NCI-H510A treated with DMSO at 0.1 percent for 48 hours (cell line): ENCODE results near the gene TMSB10.

Experiments used
- DNase-seq: peaks from one replicate; lab custom pipeline; 2025; lab: John Stamatoyannopoulos, UW

The TMSB10 gene

DNA sequence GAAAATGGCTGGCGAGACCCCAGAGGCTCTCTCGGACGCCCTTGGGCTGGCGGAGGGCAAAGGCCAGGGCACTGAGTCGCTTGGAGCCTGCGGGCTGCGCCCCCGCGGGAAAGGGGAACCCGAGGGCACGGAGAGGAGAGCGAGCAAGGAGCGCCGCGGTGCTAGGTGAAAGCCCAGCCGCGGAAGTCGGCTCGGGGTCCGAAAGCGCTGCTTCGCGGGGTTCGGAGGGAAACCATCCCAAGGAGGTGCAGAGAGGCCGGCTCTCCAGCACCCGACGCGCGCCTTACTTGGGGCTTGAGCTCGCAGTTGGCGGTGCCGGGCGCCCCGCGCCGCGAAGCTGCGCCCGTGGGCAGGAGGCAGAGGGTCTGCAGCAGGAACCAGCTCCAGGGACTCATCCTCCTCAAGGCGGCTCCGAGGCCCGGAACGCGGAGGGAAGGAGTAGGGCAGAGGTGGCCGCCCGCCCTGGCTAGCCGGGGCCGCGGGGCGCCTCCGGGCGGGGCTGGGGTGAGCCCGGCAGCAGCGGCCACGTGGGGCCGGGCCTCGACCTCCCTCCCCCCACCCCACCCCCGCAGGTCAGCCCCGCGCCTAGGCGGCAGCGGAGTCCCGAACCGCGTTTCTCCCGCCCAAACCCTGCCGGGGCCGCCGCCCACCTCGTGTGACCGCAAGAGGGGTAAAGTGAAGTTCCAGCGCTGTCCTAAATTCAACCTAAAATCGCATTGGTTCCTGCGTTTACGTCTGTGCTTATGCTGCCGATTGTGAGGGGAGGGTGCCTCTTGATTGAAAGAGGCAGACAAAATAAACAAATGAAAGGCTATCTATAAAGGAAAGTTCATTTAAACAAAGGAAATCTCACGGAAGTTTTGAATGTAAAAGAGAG lies 24.6 kb upstream of the TMSB10 start, which contains the start of gene TRABD2A:
Gene TRABD2A (minus strand): TSS at position 440 of the 877 bp plus-strand sequence. CDS start 45 bp downstream, at position 395.
- no peak for DNase-seq

DNA sequence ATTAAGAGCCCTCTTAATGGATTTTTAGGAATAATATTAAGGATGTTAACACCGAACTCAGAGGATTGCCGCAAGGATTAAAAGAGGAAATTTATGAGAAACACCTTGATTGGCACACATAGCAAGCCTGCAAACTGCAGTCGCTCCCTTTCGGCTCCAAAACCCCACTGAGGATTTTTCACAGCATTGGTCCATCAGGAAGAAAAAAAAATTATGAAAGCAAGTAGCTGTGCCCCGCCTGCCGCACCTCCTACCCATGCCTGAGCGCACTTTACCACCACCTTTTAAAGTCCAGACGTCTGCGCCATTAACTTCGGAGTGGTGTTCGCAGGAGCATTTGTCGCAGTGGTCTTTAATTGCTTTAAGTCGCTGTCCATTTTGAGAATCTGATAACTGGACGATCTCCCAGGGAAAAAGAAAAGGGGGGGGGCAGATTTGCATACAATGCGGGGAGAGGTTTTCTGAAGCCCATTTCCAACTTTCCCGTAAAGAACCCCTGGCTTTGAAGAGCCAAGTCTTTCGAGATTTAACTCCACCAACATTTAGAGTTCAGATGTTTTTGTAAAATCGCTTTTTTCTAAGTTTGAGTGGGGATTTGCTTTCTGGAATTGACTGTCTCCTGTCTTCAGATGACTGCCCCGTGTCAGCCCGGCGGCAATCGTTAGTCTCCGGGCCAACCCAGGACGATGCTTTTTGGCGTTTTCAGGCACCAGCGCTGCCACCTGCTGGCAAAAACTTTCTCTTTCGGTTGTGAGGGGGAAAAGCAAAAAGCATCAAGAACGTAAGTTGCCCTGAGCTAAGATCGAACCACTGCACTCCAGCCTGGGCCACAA lies 23.7 kb upstream of the TMSB10 start:
- peak; percentile 68 for DNase-seq

DNA sequence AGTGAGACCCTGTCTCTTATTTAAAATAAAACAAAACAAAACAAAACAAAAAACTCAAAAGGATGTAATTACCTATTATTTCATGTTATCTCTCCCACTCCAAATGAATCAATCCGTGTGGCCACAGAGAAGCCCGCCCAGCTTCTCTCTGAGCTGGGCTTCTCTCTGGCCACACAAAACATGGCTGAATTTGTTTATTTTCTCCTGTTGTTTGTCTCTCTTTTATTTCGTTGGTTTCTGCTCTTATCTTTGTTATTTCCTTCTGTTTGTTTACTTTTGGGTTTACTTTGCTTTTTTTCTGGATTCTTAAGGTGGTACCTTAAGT lies 23.1 kb upstream of the TMSB10 start:
- no peak for DNase-seq

DNA sequence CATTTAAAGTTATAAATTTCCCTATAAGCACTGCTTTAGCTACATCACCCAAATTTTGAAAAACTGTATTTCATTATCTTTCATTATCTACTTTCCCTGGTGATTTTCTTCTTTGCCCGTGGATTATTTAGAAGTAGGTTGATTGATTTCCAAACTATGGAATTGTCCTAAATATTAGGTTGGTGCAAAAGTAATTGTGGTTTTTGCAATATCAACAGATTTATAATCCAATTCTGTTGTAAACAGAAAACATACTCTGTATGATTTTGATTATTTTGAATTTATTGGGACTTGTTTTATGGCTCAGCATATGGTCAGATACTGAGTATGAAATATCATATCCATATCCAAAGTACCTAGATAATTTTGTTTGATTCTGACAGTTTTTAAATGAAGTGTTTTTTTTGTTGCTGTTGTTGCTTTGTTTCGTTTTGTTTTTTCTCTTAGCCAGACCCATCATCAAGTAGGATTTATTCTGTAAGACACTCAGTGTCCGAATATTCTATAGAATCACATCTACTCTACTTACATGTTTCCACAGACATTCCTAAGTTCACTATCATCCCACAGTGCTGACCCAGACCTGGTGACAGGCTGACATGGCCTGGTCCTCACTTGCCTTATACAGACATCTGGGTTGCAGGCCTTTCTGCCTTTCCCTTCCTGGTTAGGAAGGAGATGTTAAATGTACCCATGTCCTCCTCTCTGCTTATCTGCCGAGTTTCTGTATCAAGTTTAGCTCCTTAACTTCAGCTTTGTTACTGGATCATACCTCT lies 22.5 kb upstream of the TMSB10 start:
- no peak for DNase-seq

DNA sequence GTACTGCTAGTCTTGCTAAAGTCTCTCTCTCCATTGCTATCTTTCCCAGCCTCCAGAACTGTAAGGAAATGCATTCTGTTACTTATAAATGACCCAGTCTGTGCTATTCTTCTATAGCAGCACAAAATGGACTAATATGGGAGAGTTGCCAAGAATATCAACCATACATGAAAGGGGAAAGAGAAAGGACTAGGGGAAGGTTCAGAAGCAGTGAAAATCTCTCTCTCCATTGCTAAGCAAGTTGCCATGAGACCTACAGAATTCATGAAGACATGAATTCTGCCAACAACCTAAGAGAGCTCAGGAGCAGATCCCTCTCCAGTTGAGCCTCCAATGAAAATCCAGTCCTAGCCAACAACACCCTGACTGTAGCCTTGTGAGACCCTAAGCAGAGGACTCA lies 21.0 kb upstream of the TMSB10 start:
- DNase-seq: no peak

DNA sequence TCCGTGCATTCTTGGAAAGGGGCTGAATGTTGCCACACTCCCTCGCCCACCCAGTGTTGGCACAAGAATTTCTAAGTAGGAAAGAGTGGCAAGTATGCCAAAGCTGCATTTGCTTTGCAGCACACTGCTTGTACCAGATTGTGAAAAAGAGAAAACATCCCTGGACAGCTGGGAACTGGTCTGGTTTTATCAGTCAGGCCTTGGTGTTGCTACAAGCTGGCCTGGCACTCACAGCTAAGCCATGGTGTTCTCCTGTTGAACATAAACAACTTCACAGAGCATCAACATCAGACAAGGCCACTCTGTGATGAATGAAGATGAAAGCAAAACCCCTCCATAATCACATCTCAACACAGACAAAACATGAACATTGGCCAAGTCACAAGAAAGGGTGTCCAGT lies 20.3 kb upstream of the TMSB10 start:
- DNase-seq: no peak

DNA sequence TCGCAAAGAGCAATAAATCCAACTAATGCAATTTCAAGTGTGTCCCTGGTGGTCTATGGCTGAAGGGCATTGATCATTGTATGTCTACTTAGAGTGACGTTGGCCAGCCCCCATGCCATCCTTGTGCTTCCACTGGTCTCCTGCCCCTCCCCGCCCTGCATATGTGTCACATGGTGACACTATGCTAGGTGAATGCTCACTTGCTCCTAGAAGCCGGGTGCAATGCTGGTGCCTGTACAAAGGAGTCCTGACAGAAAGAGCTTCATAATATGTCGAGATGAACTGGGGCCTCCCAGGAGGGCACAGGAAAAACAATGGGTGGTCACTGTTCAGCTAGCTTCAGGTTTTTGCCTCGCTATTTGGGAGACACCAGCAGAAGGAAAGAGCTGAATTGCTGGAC lies 18.7 kb upstream of the TMSB10 start:
- no peak for DNase-seq

DNA sequence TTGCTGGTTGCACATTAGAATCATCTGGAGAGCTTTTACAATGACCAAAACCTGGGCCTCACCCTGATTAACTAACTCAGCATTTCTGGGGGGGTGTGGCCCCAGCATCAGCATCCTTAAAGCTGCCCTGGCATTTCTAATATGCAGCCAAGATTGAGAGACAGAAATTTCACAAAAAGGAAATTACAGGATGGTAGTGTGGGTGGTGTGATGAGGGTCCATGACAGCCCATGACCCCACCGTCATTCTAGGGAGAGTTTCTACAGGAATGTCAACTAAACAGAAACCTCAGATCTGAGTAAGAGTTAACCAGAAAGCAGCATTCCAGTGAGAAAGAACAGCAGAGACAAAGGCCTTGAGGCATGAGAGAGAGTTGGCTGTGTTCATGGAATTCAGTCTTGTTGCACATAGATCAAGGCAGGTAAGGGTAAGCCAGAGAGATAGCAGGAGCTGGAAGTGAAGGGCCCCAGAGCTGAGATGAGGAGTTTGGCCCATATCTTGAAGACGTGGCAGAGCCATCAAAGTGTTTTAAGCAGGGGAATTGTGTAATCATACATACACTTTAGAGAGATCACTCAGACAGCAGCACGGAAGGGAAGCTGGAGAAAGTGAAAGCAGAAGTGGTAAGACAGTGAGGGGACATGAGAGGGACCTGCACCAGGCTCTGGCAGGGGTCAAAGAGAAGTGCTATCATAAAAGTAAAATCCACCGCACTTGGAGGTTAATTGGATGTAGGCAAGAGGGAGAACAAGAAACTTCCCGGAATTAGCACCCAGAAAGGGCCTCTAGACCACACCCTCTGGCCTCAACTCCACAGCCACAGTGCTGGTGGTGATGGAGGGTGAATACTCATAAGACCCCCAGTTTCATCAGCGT lies 16.8 kb upstream of the TMSB10 start:
- DNase-seq: no peak

DNA sequence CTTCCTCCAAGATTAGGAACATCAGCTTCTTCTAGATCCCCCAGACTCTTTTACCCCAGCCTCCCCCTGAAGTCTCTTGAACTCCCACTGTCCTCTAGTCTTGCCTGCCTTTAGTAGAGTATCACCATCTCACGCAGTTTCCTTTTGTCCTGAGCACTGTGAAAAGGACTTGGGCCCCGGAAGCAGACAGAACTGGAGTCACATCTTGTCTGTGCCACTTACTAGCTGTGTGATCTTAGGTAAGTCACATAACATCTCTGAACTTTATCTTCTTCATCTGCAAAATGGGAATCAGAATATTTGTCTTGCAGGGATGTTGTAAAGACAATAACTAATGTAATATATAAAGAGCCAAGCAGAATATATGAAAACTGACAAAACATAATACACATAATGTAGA lies 16.1 kb upstream of the TMSB10 start:
- DNase-seq: no peak

DNA sequence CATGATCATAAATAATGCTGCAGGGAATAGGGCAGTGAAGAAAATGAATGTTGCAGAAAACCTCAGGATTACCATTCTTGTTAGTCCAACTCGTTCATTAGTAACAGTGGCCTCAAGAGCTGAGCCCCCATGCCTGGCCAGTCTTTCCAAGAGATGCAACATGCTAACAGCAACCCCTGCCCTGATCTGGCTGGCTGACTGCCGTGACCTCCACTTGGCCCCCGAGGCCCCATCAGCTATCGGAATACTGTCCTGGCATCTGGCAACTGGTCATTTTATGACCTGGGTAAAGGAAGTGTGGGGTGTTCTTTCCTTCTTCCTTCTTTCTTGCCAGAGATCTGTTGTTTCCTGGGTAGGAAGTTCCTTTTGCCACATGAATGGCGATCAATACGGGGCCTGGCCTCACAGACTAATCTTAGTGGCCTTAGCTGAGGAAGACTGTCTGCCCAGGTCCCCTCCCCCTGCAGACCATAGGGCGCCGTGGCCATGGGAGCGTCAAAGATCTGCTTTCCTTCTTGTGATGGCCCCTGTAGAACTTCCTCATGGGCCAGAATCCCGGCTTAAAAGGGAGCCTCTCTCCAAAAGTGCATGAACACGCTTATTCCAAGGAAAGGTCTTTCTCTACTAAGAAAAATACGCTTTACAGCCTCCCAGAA lies 14.0 kb upstream of the TMSB10 start:
- no peak for DNase-seq

DNA sequence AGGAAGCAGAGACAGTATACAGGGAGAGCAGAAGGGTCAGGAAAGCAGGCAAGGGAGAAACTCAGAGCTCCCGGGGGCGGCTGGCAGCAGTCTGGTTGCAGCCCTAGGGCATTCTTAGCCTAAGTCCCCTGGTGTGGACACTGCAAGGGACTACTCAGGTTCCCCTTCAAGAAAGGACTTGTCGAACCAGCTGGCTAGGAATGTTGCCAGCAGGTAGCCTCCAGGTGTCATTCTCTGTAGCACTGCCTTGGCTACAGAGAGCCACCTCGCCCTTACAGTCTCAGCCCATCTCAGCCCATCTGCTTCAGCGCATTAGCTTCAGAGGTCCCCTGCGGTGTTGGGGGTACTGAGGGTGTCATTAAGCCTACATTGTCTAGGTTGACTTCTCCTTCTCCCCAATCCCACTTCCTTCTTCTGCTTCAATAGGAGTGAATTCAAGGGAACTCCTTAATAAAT lies 11.3 kb upstream of the TMSB10 start:
- DNase-seq: peak; percentile 35

DNA sequence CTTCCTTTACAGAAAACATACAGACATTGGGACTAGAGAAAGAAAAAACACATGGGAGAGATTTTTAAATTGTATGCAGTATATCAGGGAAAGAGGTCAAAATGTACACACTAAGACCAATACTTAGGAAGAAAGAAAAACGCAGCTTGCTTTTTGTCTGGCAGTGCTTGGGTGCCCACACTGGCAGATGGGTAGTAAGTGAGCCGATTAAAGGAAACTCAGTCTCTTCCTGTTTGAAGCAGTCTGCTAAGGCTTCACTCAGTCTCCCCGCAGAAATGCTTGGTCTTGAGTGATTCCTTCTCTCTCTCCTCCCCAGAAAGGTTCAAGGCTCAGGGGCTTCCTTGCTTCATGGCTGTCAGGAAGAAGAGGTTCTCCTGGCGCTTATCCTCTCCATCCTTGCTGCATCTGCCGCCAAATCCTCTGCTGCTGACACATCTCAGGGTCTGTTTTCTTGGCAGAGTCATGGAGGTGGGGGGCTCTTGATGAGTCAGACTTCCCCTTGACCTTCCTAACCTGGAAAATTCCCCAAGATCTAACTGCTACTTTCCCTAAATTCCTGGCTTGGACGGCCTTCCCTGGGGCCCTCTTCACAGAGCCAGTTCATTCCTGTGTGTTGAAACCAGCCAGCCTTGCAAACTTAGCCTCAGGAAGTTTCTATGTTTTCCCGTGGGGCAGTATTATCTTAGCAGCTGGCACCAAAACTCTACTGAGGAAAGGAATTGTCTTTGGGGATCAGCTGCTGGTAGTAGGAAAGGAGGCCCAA lies 10.5 kb upstream of the TMSB10 start:
- DNase-seq: no peak

DNA sequence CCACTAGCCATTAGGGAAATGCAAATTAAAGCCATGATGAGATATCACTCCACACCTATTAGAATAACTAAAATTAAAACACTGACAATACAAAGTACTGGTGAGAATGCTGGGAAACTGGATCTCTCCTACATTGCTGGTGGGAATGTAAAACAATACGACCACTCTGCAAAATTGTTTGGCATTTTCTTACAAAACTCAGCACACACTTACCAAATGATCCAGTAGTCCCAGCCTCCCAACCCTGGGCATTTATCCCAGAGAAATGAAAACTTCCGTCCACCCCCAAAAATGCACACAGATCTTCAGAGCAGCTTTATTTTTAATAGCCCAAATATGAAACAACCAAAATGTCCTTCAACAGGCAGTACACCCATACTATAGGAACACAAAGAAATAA lies 8.9 kb upstream of the TMSB10 start:
- no peak for DNase-seq

DNA sequence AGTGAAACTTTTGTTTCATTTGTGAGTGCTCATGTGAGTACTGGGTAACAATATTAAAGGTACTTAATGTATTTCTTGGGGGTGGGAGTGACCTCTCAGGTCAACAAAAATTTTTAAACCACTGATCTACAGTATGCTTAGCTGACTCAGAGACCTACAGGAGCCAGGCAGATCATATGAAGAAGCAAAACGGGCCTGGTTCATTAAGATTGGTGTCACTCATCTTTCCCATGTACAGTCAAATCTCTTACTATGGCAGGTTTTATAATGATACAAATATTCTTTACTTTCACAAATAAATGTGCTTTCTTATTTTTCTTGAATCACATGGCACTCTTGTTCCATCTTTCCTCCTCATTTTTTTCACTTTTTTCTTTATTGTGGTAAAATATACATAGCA lies 7.7 kb upstream of the TMSB10 start:
- DNase-seq: no peak

DNA sequence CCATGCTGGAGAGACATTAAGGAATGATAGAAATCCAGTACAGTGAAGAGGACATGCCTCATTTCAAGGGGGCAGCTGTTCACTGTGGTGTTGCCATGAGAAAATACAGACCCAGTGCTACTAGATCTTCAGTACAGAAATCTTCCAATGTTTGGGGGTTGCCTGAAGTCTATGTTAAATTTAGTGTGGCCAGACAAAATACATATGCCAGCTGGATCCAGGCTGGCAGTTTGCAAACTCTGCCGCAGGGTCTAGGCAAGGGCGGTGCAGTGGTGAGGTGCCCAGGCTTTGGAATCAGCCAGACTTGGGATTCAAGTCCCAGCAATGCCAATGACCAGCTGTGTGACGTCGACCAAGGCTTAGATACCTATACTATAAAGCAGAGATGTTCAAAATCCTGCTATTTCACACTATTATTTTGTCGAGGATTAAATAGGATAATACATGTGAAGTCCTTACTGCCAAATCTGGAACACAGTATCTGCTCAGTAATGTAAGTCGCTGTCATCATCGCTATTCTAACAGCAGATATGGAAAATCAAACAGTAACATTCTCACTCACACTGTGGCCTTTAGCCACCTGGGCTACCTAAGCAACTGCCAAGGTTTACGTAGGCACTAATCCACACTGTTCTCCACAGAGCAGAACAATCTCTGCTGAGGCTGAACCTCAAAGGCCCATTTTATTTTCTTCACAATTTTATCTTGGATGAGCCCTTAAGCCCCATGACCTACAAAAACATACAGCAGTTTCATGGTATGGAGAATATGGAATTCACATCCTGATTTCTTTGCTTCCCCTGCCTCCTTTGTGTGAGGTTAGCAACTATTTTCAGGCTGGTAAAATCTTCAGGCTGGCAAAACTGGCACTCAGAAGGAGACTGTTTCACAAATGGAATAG lies 5.9 kb upstream of the TMSB10 start:
- DNase-seq: no peak

DNA sequence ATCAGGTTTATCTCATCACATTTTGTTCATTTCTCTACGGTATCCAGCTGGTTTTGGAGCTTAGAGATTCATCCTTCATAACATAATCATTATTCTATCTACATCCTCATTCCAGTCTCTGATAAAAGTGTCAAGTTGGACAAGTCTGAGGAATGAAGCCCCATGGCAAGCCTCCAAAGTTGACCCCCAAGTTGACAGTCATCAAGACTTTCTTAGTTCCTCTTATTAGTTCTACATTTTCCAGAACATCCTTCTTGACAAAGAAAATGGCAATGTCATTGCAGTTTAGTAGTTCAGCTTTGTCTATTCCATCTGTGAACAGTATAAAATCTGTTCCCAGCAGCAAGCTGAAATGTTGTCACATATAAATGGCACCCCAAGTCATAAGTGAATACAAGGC lies 4.5 kb upstream of the TMSB10 start:
- DNase-seq: no peak

DNA sequence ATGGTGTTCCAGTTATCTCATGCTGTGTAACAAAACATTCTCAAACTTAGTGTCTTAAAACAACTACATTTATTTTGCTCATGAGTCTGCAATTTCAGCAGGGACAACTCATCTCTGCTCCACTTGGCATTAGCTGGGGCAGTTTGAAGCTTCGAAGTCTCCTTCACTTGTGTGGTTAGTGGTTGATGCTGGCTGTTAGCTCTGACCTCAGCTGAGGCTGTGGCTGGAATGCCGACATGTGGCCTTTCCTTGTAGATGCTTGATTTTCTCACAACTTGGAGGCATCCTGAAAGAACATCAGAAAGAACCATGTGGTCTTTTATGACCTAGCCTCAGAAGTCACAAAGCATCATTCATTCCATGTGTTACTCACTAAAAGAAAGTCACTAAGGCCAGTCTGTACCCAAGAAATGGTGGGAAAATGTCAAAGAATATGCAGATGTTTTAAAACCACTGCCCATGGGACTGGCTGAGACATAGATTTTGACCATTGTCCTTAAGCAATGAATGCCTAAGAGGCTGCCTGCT lies 3.8 kb upstream of the TMSB10 start:
- no peak for DNase-seq

DNA sequence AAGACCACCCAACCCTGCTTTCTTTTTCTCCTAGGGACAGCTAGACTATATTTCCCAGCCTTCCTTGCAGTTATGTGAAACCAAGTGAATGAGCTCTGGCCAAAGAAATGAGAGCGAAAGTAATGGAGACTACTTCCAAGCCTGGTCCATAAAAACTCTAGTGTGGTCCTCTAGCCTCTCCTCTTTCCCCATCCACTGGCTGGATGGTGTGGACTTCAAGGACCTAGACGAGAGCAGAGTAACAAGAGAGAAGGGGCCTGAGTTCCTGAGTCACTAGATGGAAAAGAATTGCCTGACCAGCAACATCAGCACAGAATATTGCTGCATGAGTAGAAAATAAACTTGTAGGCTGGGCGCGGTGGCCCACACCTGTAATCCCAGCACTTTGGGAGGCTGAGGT lies 2.9 kb upstream of the TMSB10 start:
- no peak for DNase-seq

DNA sequence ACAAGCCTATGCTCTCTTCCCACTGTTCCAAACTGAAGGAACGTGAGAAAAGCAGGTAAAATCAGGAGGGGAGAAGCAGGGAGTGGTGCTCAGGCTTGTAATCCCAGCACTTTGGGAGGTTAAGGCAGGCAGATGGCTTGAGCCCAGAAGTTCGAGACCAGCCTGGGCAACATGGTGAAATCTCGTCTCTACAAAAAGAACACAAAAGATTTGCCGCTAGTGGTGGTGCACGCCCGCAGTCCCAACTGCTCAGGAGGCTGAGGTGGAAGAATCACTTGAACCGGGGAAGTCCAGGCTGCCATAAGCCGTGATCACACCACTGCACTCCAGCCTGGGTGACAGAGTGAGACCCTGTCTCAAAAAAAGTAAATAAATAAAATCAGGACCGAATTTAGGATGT lies 1.3 kb upstream of the TMSB10 start:
- DNase-seq: no peak
